ENCODE data around the gene PBX3.

DNA sequence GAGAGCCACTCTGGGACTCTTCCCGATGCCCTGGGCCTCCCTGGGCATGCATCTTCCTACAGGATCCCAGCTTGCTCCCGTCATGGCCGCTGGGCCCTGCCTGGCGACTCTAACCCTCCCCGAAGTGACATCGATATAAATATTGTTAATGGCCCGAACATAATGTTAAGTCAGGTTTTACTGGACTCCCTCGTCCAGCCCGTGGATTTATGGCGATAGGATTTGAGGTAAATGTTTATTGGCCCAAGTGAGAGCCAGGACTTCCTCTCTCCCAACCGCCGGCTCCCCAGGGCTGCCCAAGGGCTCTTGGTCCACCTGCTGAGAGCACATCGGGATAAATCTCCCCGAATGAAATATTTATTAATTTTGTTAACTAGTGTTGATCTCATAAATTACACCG lies 246.3 kb downstream of the PBX3 start:
- TF ChIP-seq POLR2A (IDR thresholded peaks at IDR 0.05): no peak
- TF ChIP-seq, protein P1, sequence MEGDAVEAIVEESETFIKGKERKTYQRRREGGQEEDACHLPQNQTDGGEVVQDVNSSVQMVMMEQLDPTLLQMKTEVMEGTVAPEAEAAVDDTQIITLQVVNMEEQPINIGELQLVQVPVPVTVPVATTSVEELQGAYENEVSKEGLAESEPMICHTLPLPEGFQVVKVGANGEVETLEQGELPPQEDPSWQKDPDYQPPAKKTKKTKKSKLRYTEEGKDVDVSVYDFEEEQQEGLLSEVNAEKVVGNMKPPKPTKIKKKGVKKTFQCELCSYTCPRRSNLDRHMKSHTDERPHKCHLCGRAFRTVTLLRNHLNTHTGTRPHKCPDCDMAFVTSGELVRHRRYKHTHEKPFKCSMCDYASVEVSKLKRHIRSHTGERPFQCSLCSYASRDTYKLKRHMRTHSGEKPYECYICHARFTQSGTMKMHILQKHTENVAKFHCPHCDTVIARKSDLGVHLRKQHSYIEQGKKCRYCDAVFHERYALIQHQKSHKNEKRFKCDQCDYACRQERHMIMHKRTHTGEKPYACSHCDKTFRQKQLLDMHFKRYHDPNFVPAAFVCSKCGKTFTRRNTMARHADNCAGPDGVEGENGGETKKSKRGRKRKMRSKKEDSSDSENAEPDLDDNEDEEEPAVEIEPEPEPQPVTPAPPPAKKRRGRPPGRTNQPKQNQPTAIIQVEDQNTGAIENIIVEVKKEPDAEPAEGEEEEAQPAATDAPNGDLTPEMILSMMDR (IDR thresholded peaks at IDR 0.05): no peak
